Measurements from ENCODE around the gene CMSS1. TPM values are rescaled to one million over a fixed set of nuclear protein-coding genes. Genes with fewer than 3 reads are reported as not detected.

The CMSS1 gene
- total and polyA plus RNA-seq, 2 of the 13 experiments (the other 11 are each of a cell fraction or from before 2014, with no cell fraction given), result 6.4 to 48.7 TPM

- FAIRE-seq, result no peak
- Histone ChIP-seq H3K27ac (ENCODE audit: extremely low read length, insufficient read depth, low read length) (peak overlapping the region; percentile 3), H3K9ac (ENCODE audit: insufficient read depth, low read depth, low read length) (no peak overlapping the region), H3K9me3 (ENCODE audit: low read length) (no peaks in the 10 kb centered on the region), H2AFZ (ENCODE audit: low read length) (no peak overlapping the region), H3K27me3 (ENCODE audit: control insufficient read depth in 1 of 2, insufficient read depth in 2 of 2, low read length in 2 of 2) (no peaks in the 10 kb centered on the region), H3K36me3 (replicated peaks in 1 of 2; ENCODE audit: control insufficient read depth in 1 of 2, insufficient read depth in 2 of 2, low read length in 2 of 2) (no peaks in the 10 kb centered on the region), H3K4me1 (ENCODE audit: insufficient read depth, low read length) (peaks cover 94% of the 10 kb centered on the region), H3K79me2 (ENCODE audit: insufficient read depth, low read length) (peaks cover 3% of the 10 kb centered on the region), H3K4me3 (replicated peaks in 1 of 3; ENCODE audit: insufficient read depth in 1 of 3, low read depth in 2 of 3, low read length in 3 of 3) (no peak overlapping the region), H3K4me2 (ENCODE audit: low read depth, low read length) (no peak overlapping the region), H4K20me1 (ENCODE audit: insufficient read depth, low read length) (no peaks in the 10 kb centered on the region)
- ChIA-PET CTCF (ENCODE audit: low intra/inter-chr PET ratio, low total read pairs) (interaction anchor here (2.2 to 2.3 kb wide), 2 partner anchors 21 to 185 kb away, joined by 11 to 17 read pairs; no protein-coding TSS in a partner anchor), POLR2A (interaction anchor here (1.0 to 1.5 kb wide), 3 partner anchors 7 to 185 kb away, joined by 4 to 8 read pairs (median 6); no protein-coding TSS in a partner anchor)
- no TSS peak for BruUV-seq (replicated peaks)
- 93% methylated on average over 3 of the region's 3 CpGs for WGBS (ENCODE audit: low lambda C conversion rate)
- intact Hi-C loops (cut with micrococcal nuclease; ENCODE audit: unreplicated experiment), result loop anchor here (2.0 kb wide), 1 partner anchor 227 kb away; no protein-coding TSS in a partner anchor
- in situ Hi-C loops (cut with HindIII; ENCODE audit: extremely low pct_ligation_motif_present, low pct_unique_long_range_greater_than_20kb), result loop anchor here (5.0 kb wide), 1 partner anchor 183 kb away; no protein-coding TSS in a partner anchor
- DNase-seq (ENCODE audit: low spot score), result no peak
- ATAC-seq, result no peak
- TF ChIP-seq CREBL2 (CRISPR knock-in tag; IDR thresholded peaks at IDR 0.05; ENCODE audit: borderline replicate concordance), result no peak
- no peak for TF ChIP-seq REXO4 (CRISPR knock-in tag; IDR thresholded peaks at IDR 0.05; ENCODE audit: borderline replicate concordance)
- no peak for TF ChIP-seq HINFP (CRISPR knock-in tag; IDR thresholded peaks at IDR 0.05; ENCODE audit: low read depth)
- no peak for TF ChIP-seq JUN (CRISPR knock-in tag; IDR thresholded peaks at IDR 0.05)
- no peak for TF ChIP-seq ZFP1 (CRISPR knock-in tag; IDR thresholded peaks at IDR 0.05)
- no peak for TF ChIP-seq PCBP2 (optimal IDR thresholded peaks at IDR 0.05; ENCODE audit: low read depth, low read length, poor library complexity, severe bottlenecking)
- no peak for TF ChIP-seq TP53 (CRISPR knock-in tag; conservative IDR thresholded peaks at IDR 0.05)
- TF ChIP-seq SOX6 (IDR thresholded peaks at IDR 0.05), result no peak
- TF ChIP-seq SOX6 (CRISPR knock-in tag; IDR thresholded peaks at IDR 0.05), result no peak
- TF ChIP-seq ZNF224 (CRISPR knock-in tag; IDR thresholded peaks at IDR 0.05), result no peak
- TF ChIP-seq, protein P1, sequence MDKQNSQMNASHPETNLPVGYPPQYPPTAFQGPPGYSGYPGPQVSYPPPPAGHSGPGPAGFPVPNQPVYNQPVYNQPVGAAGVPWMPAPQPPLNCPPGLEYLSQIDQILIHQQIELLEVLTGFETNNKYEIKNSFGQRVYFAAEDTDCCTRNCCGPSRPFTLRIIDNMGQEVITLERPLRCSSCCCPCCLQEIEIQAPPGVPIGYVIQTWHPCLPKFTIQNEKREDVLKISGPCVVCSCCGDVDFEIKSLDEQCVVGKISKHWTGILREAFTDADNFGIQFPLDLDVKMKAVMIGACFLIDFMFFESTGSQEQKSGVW (CRISPR knock-in tag; IDR thresholded peaks at IDR 0.05; ENCODE audit: borderline replicate concordance), result no peak
- TF ChIP-seq ZNF790 (CRISPR knock-in tag; IDR thresholded peaks at IDR 0.05; ENCODE audit: borderline replicate concordance), result no peak
- no peak for TF ChIP-seq ZNF282 (IDR thresholded peaks at IDR 0.05; ENCODE audit: partially characterized antibody)
- TF ChIP-seq MYC (CRISPR knock-in tag; IDR thresholded peaks at IDR 0.05; ENCODE audit: borderline replicate concordance), result no peak
- TF ChIP-seq FIP1L1 (IDR thresholded peaks at IDR 0.05; ENCODE audit: borderline replicate concordance, insufficient read depth, low read depth, low read length), result no peak
Measured at GRCh38 chr3:100069472-100069871, 251.8 kb downstream of the CMSS1 start.

Measured in HepG2 (cell line).